Activated naive CD4-positive, alpha-beta T cell treated with anti-CD3 and anti-CD28 coated beads, Interleukin-2, amount 10 ng/mL, durations not matched to agents 7 days and 5 days (primary cell): ENCODE results near the gene NXNL2.

Source experiments
- CTCF ChIA-PET: fragments of 350-600 bp; sonication (Branson Sonifier 250); formaldehyde crosslinking; loops from one replicate; lab custom pipeline; 2021; ENCODE audit warnings: antibody characterized with exemption; lab: Charles Lee
- DNase-seq: peaks from one replicate; pipeline ENCODE4 v3.0.0-alpha.2; 2020
- H3K27ac Mint-ChIP-seq: one replicate; pipeline ENCODE4 v1.8.0; 2021; ENCODE audit warnings: mild to moderate bottlenecking, moderate library complexity, mixed read lengths
- H3K27me3 Mint-ChIP-seq: one replicate; pipeline ENCODE4 v1.8.0; 2021; ENCODE audit warnings: mild to moderate bottlenecking, mixed read lengths
- H3K36me3 Mint-ChIP-seq: one replicate; pipeline ENCODE4 v1.8.0; 2021; ENCODE audit warnings: mixed read lengths
- H3K4me1 Mint-ChIP-seq: one replicate; pipeline ENCODE4 v1.8.0; 2021; ENCODE audit warnings: mixed read lengths
- H3K4me3 Mint-ChIP-seq: one replicate; pipeline ENCODE4 v1.8.0; 2021; ENCODE audit warnings: mild to moderate bottlenecking, moderate library complexity, mixed read lengths
- H3K9me3 Mint-ChIP-seq: one replicate; pipeline ENCODE4 v1.8.0; 2021; ENCODE audit warnings: mixed read lengths

NXNL2 gene

GRCh38 chr9:88578121-88579049, 43.4 kb downstream of the NXNL2 start:
- H3K9me3 Mint-ChIP-seq, result no peaks in the 10 kb centered on the region
- H3K4me1 Mint-ChIP-seq, result peaks cover 3% of the 10 kb centered on the region
- H3K27me3 Mint-ChIP-seq, result peaks cover 27% of the 10 kb centered on the region
- H3K4me3 Mint-ChIP-seq, result peak overlapping the region; percentile 26
- DNase-seq, result peak; percentile 74
- CTCF ChIA-PET, result interaction anchor here (0.6 to 3.2 kb wide), 9 partner anchors 77 to 628 kb away, joined by 3 to 17 read pairs (median 3); no protein-coding TSS in a partner anchor
- no peaks in the 10 kb centered on the region for H3K36me3 Mint-ChIP-seq
- H3K27ac Mint-ChIP-seq, result no peak overlapping the region

- Mint-ChIP-seq H3K4me1 (peaks cover 5% of the 10 kb centered on the region), H3K4me3 (no peak overlapping the region), H3K36me3 (no peaks in the 10 kb centered on the region), H3K27me3 (peaks cover 26% of the 10 kb centered on the region), H3K27ac (no peak overlapping the region), H3K9me3 (no peaks in the 10 kb centered on the region)
- no peak for DNase-seq
- CTCF ChIA-PET, result interaction anchor here (0.6 to 3.2 kb wide), 10 partner anchors 78 to 628 kb away, joined by 3 to 17 read pairs (median 3); no protein-coding TSS in a partner anchor
Measured at GRCh38 chr9:88579050-88579715, 44.2 kb downstream of the NXNL2 start.

GRCh38 chr9:88580961-88581360, 46.0 kb downstream of the NXNL2 start:
- Mint-ChIP-seq H3K4me3 (no peak overlapping the region), H3K4me1 (peaks cover 7% of the 10 kb centered on the region), H3K9me3 (no peaks in the 10 kb centered on the region), H3K36me3 (no peaks in the 10 kb centered on the region), H3K27ac (no peak overlapping the region), H3K27me3 (peaks cover 22% of the 10 kb centered on the region)
- CTCF ChIA-PET, result interaction anchor here (0.9 to 3.2 kb wide), 3 partner anchors 17 to 632 kb away, joined by 3 to 17 read pairs (median 3); no protein-coding TSS in a partner anchor
- DNase-seq, result no peak

GRCh38 chr9:88583901-88584596, 49.1 kb downstream of the NXNL2 start:
- Mint-ChIP-seq H3K27me3 (peaks cover 9% of the 10 kb centered on the region), H3K4me3 (no peak overlapping the region), H3K27ac (no peak overlapping the region), H3K36me3 (no peaks in the 10 kb centered on the region), H3K9me3 (peaks cover 3% of the 10 kb centered on the region), H3K4me1 (peaks cover 4% of the 10 kb centered on the region)
- CTCF ChIA-PET, result interaction anchor here (0.6 to 0.9 kb wide), 2 partner anchors 76 to 417 kb away, joined by 3 read pairs; no protein-coding TSS in a partner anchor
- DNase-seq, result no peak

- CTCF ChIA-PET, result interaction anchor here (0.9 kb wide), 1 partner anchor 634 kb away, joined by 3 read pairs; no protein-coding TSS in a partner anchor
- H3K27me3 Mint-ChIP-seq, result peaks cover 13% of the 10 kb centered on the region
- H3K9me3 Mint-ChIP-seq, result peaks cover 3% of the 10 kb centered on the region
- peaks cover 4% of the 10 kb centered on the region for H3K4me1 Mint-ChIP-seq
- no peak overlapping the region for H3K27ac Mint-ChIP-seq
- no peak for DNase-seq
- no peaks in the 10 kb centered on the region for H3K36me3 Mint-ChIP-seq
- H3K4me3 Mint-ChIP-seq, result no peak overlapping the region
Measured at GRCh38 chr9:88585426-88585825, 50.4 kb downstream of the NXNL2 start.

GRCh38 chr9:88586452-88586851, 51.5 kb downstream of the NXNL2 start:
- no peak overlapping the region for H3K27ac Mint-ChIP-seq
- CTCF ChIA-PET, result interaction anchor here (0.9 kb wide), 1 partner anchor 635 kb away, joined by 3 read pairs; no protein-coding TSS in a partner anchor

GRCh38 chr9:88587182-88587581, 52.2 kb downstream of the NXNL2 start:
- H3K4me1 Mint-ChIP-seq, result peaks cover 4% of the 10 kb centered on the region
- peaks cover 9% of the 10 kb centered on the region for H3K27me3 Mint-ChIP-seq
- H3K4me3 Mint-ChIP-seq, result no peak overlapping the region
- no peak for DNase-seq
- CTCF ChIA-PET, result no interaction called here
- H3K9me3 Mint-ChIP-seq, result peaks cover 3% of the 10 kb centered on the region
- H3K36me3 Mint-ChIP-seq, result no peaks in the 10 kb centered on the region
- no peak overlapping the region for H3K27ac Mint-ChIP-seq

More at GRCh38 chr9:88586452-88586851, 51.5 kb downstream of the NXNL2 start:
- peaks cover 4% of the 10 kb centered on the region for H3K4me1 Mint-ChIP-seq
- peaks cover 3% of the 10 kb centered on the region for H3K9me3 Mint-ChIP-seq
- DNase-seq, result no peak
- no peak overlapping the region for H3K4me3 Mint-ChIP-seq
- H3K36me3 Mint-ChIP-seq, result no peaks in the 10 kb centered on the region
- H3K27me3 Mint-ChIP-seq, result peaks cover 9% of the 10 kb centered on the region

- H3K9me3 Mint-ChIP-seq, result peaks cover 3% of the 10 kb centered on the region
- DNase-seq, result no peak
- no peaks in the 10 kb centered on the region for H3K36me3 Mint-ChIP-seq
- no peak overlapping the region for H3K4me3 Mint-ChIP-seq
- peaks cover 4% of the 10 kb centered on the region for H3K4me1 Mint-ChIP-seq
- H3K27ac Mint-ChIP-seq, result no peak overlapping the region
- peaks cover 14% of the 10 kb centered on the region for H3K27me3 Mint-ChIP-seq
- CTCF ChIA-PET, result no interaction called here
Measured at GRCh38 chr9:88587885-88588649, 53.1 kb downstream of the NXNL2 start.

- DNase-seq, result no peak
- H3K9me3 Mint-ChIP-seq, result peaks cover 3% of the 10 kb centered on the region
- H3K4me3 Mint-ChIP-seq, result no peak overlapping the region
- no peak overlapping the region for H3K27ac Mint-ChIP-seq
- H3K27me3 Mint-ChIP-seq, result peaks cover 13% of the 10 kb centered on the region
- peaks cover 7% of the 10 kb centered on the region for H3K4me1 Mint-ChIP-seq
- H3K36me3 Mint-ChIP-seq, result no peaks in the 10 kb centered on the region
- CTCF ChIA-PET, result no interaction called here
Measured at GRCh38 chr9:88589656-88590055, 54.7 kb downstream of the NXNL2 start.

GRCh38 chr9:88590558-88591146, 55.7 kb downstream of the NXNL2 start:
- Mint-ChIP-seq H3K27ac (no peak overlapping the region), H3K27me3 (peaks cover 13% of the 10 kb centered on the region), H3K36me3 (no peaks in the 10 kb centered on the region), H3K4me3 (no peak overlapping the region), H3K4me1 (peaks cover 7% of the 10 kb centered on the region), H3K9me3 (peaks cover 3% of the 10 kb centered on the region)
- CTCF ChIA-PET, result no interaction called here
- DNase-seq, result no peak

GRCh38 chr9:88593537-88594185, 58.7 kb downstream of the NXNL2 start:
- Mint-ChIP-seq H3K36me3 (no peaks in the 10 kb centered on the region), H3K4me1 (peaks cover 7% of the 10 kb centered on the region), H3K4me3 (no peak overlapping the region), H3K27ac (no peak overlapping the region), H3K27me3 (peaks cover 35% of the 10 kb centered on the region), H3K9me3 (no peaks in the 10 kb centered on the region)
- DNase-seq, result peak; percentile 74
- CTCF ChIA-PET, result interaction anchor here (1.2 to 1.4 kb wide), 4 partner anchors 405 to 686 kb away, joined by 3 to 9 read pairs (median 4); no protein-coding TSS in a partner anchor
